Activated CD8-positive, alpha-beta memory T cell treated with anti-CD3 and anti-CD28 coated beads, Interleukin-2, amount 10 ng/mL, durations not matched to agents 7 days and 5 days (primary cell): ENCODE measurements around the gene ARHGEF3. TPM values are rescaled to one million over a fixed set of nuclear protein-coding genes. Genes with fewer than 3 reads are reported as not detected.

Experiments used
- ATAC-seq: fragments of 150-1000 bp; cut with Tn5 transposase; one replicate; pipeline ENCODE4 v1.10.0; 2021; ENCODE audit warnings: moderate library complexity
- CTCF ChIA-PET: fragments of 350-600 bp; sonication (Branson Sonifier 250); formaldehyde crosslinking; loops from one replicate; lab custom pipeline; 2021; ENCODE audit warnings: antibody characterized with exemption; lab: Charles Lee
- DNase-seq: peaks from one replicate; pipeline ENCODE4 v3.0.0-alpha.2; 2020
- H3K27ac Mint-ChIP-seq: one replicate; pipeline ENCODE4 v1.8.0; 2021; ENCODE audit warnings: mild to moderate bottlenecking, mixed read lengths
- H3K27me3 Mint-ChIP-seq: one replicate; pipeline ENCODE4 v1.8.0; 2021; ENCODE audit warnings: mixed read lengths
- H3K36me3 Mint-ChIP-seq: one replicate; pipeline ENCODE4 v1.8.0; 2021; ENCODE audit warnings: mild to moderate bottlenecking, mixed read lengths
- H3K4me1 Mint-ChIP-seq: one replicate; pipeline ENCODE4 v1.8.0; 2021; ENCODE audit warnings: mixed read lengths
- H3K4me3 Mint-ChIP-seq: one replicate; pipeline ENCODE4 v1.8.0; 2021; ENCODE audit warnings: mild to moderate bottlenecking, moderate library complexity, mixed read lengths
- H3K9me3 Mint-ChIP-seq: one replicate; pipeline ENCODE4 v1.8.0; 2022; ENCODE audit warnings: low read depth, mixed read lengths
- total RNA-seq, 2 experiments: library from RNA; stranded (reverse); gene quantifications; one replicate each; pipeline ENCODE4 v1.2.3, GENCODE V29; 2021

The ARHGEF3 gene
- total RNA-seq = 10 to 100 TPM; 94.0 to 96.4 TPM

GRCh38 chr3:56801662-56802377 is at the start of gene ARHGEF3:
TSS of gene ARHGEF3 (minus strand) at chr3:56801949. CDS start at chr3:56801798, 151 bp downstream.
- Mint-ChIP-seq H3K4me3 (peak within 1 kb of the TSS; percentile 96), H3K27ac (peak within 1 kb of the TSS; percentile 83), H3K4me1 (peaks cover 35% of the 10 kb centered on the region), H3K27me3 (no peaks in the 10 kb centered on the region), H3K36me3 (peaks cover 31% of the 10 kb centered on the region), H3K9me3 (no peaks in the 10 kb centered on the region)
- ATAC-seq (peak; percentile 88), DNase-seq (peak; percentile 90)
- CTCF ChIA-PET = interaction anchor here (0.6 to 10.3 kb wide), 20 partner anchors 11 to 245 kb away, joined by 3 to 203 read pairs (median 14); partner anchors contain the start of gene CCDC66

- DNase-seq = no peak
- no peak for ATAC-seq
- peaks cover 8% of the 10 kb centered on the region for H3K9me3 Mint-ChIP-seq
- peaks cover 32% of the 10 kb centered on the region for H3K36me3 Mint-ChIP-seq
- CTCF ChIA-PET = no interaction called here
- H3K27ac Mint-ChIP-seq = no peak overlapping the region
- H3K4me3 Mint-ChIP-seq = no peak overlapping the region
- no peaks in the 10 kb centered on the region for H3K27me3 Mint-ChIP-seq
- H3K4me1 Mint-ChIP-seq = peaks cover 8% of the 10 kb centered on the region
These were observed 47.9 kb upstream of the ARHGEF3 start for GRCh38 chr3:56849698-56850097.

- no peak for ATAC-seq
- no peak overlapping the region for H3K27ac Mint-ChIP-seq
- peaks cover 23% of the 10 kb centered on the region for H3K36me3 Mint-ChIP-seq
- H3K4me1 Mint-ChIP-seq = peaks cover 4% of the 10 kb centered on the region
- H3K4me3 Mint-ChIP-seq = no peak overlapping the region
- no peaks in the 10 kb centered on the region for H3K27me3 Mint-ChIP-seq
- CTCF ChIA-PET = no interaction called here
- no peak for DNase-seq
- peaks cover 8% of the 10 kb centered on the region for H3K9me3 Mint-ChIP-seq
These were observed 43.8 kb upstream of the ARHGEF3 start for GRCh38 chr3:56845505-56845904.

GRCh38 chr3:56844536-56844935 is 42.8 kb upstream of the ARHGEF3 start:
- peaks cover 8% of the 10 kb centered on the region for H3K9me3 Mint-ChIP-seq
- peaks cover 4% of the 10 kb centered on the region for H3K4me1 Mint-ChIP-seq
- DNase-seq (no peak), ATAC-seq (no peak)
- H3K36me3 Mint-ChIP-seq = peaks cover 30% of the 10 kb centered on the region
- no peak overlapping the region for H3K27ac Mint-ChIP-seq
- H3K27me3 Mint-ChIP-seq = no peaks in the 10 kb centered on the region
- CTCF ChIA-PET = interaction anchor here (0.7 kb wide), 1 partner anchor 43 kb away, joined by 3 read pairs; no protein-coding TSS in a partner anchor
- H3K4me3 Mint-ChIP-seq = no peak overlapping the region

GRCh38 chr3:56839784-56840715 is 38.3 kb upstream of the ARHGEF3 start:
- H3K36me3 Mint-ChIP-seq = peaks cover 20% of the 10 kb centered on the region
- DNase-seq (no peak), ATAC-seq (no peak)
- H3K4me1 Mint-ChIP-seq = peaks cover 7% of the 10 kb centered on the region
- H3K9me3 Mint-ChIP-seq = peaks cover 1% of the 10 kb centered on the region
- H3K27ac Mint-ChIP-seq = no peak overlapping the region
- CTCF ChIA-PET = interaction anchor here (0.7 to 1.5 kb wide), 4 partner anchors 8 to 154 kb away, joined by 3 to 4 read pairs (median 4); no protein-coding TSS in a partner anchor
- H3K4me3 Mint-ChIP-seq = no peak overlapping the region
- no peaks in the 10 kb centered on the region for H3K27me3 Mint-ChIP-seq

- Mint-ChIP-seq H3K4me3 (no peak overlapping the region), H3K27me3 (no peaks in the 10 kb centered on the region), H3K9me3 (no peaks in the 10 kb centered on the region), H3K4me1 (peaks cover 7% of the 10 kb centered on the region), H3K36me3 (peaks cover 17% of the 10 kb centered on the region), H3K27ac (no peak overlapping the region)
- CTCF ChIA-PET = interaction anchor here (1.3 kb wide), 1 partner anchor 9 kb away, joined by 3 read pairs; no protein-coding TSS in a partner anchor
- no peak for DNase-seq
- no peak for ATAC-seq
These were observed 36.7 kb upstream of the ARHGEF3 start for GRCh38 chr3:56838448-56838847.

- Mint-ChIP-seq H3K27me3 (no peaks in the 10 kb centered on the region), H3K4me1 (peaks cover 9% of the 10 kb centered on the region), H3K4me3 (no peak overlapping the region), H3K36me3 (peaks cover 17% of the 10 kb centered on the region), H3K9me3 (no peaks in the 10 kb centered on the region), H3K27ac (no peak overlapping the region)
- DNase-seq (no peak), ATAC-seq (no peak)
- CTCF ChIA-PET = interaction anchor here (1.3 kb wide), 1 partner anchor 8 kb away, joined by 3 read pairs; no protein-coding TSS in a partner anchor
These were observed 35.6 kb upstream of the ARHGEF3 start for GRCh38 chr3:56837196-56837955.

GRCh38 chr3:56836276-56837163 is 34.8 kb upstream of the ARHGEF3 start:
- Mint-ChIP-seq H3K27ac (no peak overlapping the region), H3K36me3 (peaks cover 17% of the 10 kb centered on the region), H3K4me3 (no peak overlapping the region), H3K27me3 (no peaks in the 10 kb centered on the region), H3K9me3 (no peaks in the 10 kb centered on the region), H3K4me1 (peaks cover 9% of the 10 kb centered on the region)
- ATAC-seq (no peak), DNase-seq (no peak)
- CTCF ChIA-PET = interaction anchor here (1.2 kb wide), 1 partner anchor 12 kb away, joined by 3 read pairs; no protein-coding TSS in a partner anchor

GRCh38 chr3:56835650-56836227 is 34.0 kb upstream of the ARHGEF3 start:
- CTCF ChIA-PET = interaction anchor here (1.2 kb wide), 1 partner anchor 11 kb away, joined by 3 read pairs; no protein-coding TSS in a partner anchor
- Mint-ChIP-seq H3K9me3 (no peaks in the 10 kb centered on the region), H3K4me3 (no peak overlapping the region)

GRCh38 chr3:56833536-56833935 is 31.8 kb upstream of the ARHGEF3 start:
- H3K4me1 Mint-ChIP-seq = peaks cover 8% of the 10 kb centered on the region
- H3K4me3 Mint-ChIP-seq = no peak overlapping the region
- ATAC-seq = no peak
- peaks cover 11% of the 10 kb centered on the region for H3K36me3 Mint-ChIP-seq
- H3K9me3 Mint-ChIP-seq = no peaks in the 10 kb centered on the region
- H3K27me3 Mint-ChIP-seq = no peaks in the 10 kb centered on the region
- CTCF ChIA-PET = no interaction called here
- no peak for DNase-seq
- H3K27ac Mint-ChIP-seq = no peak overlapping the region

More at GRCh38 chr3:56835650-56836227, 34.0 kb upstream of the ARHGEF3 start:
- DNase-seq = no peak
- Mint-ChIP-seq H3K27ac (no peak overlapping the region), H3K36me3 (peaks cover 17% of the 10 kb centered on the region), H3K27me3 (no peaks in the 10 kb centered on the region), H3K4me1 (peaks cover 9% of the 10 kb centered on the region)
- ATAC-seq = no peak

GRCh38 chr3:56833022-56833421 is 31.3 kb upstream of the ARHGEF3 start:
- Mint-ChIP-seq H3K27me3 (no peaks in the 10 kb centered on the region), H3K4me1 (peaks cover 6% of the 10 kb centered on the region), H3K36me3 (peaks cover 11% of the 10 kb centered on the region), H3K27ac (no peak overlapping the region), H3K9me3 (no peaks in the 10 kb centered on the region), H3K4me3 (no peak overlapping the region)
- DNase-seq (no peak), ATAC-seq (no peak)
- CTCF ChIA-PET = no interaction called here

- H3K27me3 Mint-ChIP-seq = no peaks in the 10 kb centered on the region
- no peaks in the 10 kb centered on the region for H3K9me3 Mint-ChIP-seq
- CTCF ChIA-PET = no interaction called here
- DNase-seq (no peak), ATAC-seq (no peak)
- H3K27ac Mint-ChIP-seq = no peak overlapping the region
- peaks cover 10% of the 10 kb centered on the region for H3K36me3 Mint-ChIP-seq
- peaks cover 9% of the 10 kb centered on the region for H3K4me1 Mint-ChIP-seq
- H3K4me3 Mint-ChIP-seq = no peak overlapping the region
These were observed 29.8 kb upstream of the ARHGEF3 start for GRCh38 chr3:56831572-56831971.
